Measurements from ENCODE around the gene LMTK2.
"Not testable (repeated sequence)": the region's sequence is repeated elsewhere in the genome, so short reads cannot be mapped to it uniquely, and the experiment has no call there.

The LMTK2 gene

DNA sequence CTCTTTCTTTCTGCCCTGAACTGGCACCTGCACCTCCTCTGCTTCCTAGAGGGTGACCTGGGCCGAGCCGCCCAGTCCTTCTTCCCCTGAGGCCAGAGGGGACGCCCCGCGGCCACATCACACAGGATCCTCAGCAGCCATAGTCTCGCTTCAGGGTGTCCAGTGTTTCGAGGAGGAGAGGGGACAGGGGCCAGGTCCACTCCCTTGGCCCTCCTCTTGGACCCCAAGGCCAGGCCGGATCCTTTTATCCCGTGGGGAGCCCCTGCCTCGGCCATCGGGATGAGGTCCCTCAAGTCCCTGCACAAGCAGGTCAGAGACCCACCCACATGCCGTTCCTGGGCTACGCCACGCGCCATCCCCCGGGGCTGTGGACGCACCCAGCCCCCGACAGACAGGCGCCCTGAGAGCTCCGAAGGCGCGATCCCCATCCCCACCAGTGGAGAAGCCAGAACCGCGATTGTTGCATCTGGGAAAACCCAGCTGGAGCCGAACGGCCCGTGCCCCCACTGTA, 108.2 kb downstream of the LMTK2 start:
- DNase-seq (ENCODE audit: low read depth) = no peak
- TF ChIP-seq, protein P1, sequence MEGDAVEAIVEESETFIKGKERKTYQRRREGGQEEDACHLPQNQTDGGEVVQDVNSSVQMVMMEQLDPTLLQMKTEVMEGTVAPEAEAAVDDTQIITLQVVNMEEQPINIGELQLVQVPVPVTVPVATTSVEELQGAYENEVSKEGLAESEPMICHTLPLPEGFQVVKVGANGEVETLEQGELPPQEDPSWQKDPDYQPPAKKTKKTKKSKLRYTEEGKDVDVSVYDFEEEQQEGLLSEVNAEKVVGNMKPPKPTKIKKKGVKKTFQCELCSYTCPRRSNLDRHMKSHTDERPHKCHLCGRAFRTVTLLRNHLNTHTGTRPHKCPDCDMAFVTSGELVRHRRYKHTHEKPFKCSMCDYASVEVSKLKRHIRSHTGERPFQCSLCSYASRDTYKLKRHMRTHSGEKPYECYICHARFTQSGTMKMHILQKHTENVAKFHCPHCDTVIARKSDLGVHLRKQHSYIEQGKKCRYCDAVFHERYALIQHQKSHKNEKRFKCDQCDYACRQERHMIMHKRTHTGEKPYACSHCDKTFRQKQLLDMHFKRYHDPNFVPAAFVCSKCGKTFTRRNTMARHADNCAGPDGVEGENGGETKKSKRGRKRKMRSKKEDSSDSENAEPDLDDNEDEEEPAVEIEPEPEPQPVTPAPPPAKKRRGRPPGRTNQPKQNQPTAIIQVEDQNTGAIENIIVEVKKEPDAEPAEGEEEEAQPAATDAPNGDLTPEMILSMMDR (conservative IDR thresholded peaks at IDR 0.05; ENCODE audit: low read length) = no peak
- no peak overlapping the region for H3K4me3 ChIP-seq (ENCODE audit: low read length)

DNA sequence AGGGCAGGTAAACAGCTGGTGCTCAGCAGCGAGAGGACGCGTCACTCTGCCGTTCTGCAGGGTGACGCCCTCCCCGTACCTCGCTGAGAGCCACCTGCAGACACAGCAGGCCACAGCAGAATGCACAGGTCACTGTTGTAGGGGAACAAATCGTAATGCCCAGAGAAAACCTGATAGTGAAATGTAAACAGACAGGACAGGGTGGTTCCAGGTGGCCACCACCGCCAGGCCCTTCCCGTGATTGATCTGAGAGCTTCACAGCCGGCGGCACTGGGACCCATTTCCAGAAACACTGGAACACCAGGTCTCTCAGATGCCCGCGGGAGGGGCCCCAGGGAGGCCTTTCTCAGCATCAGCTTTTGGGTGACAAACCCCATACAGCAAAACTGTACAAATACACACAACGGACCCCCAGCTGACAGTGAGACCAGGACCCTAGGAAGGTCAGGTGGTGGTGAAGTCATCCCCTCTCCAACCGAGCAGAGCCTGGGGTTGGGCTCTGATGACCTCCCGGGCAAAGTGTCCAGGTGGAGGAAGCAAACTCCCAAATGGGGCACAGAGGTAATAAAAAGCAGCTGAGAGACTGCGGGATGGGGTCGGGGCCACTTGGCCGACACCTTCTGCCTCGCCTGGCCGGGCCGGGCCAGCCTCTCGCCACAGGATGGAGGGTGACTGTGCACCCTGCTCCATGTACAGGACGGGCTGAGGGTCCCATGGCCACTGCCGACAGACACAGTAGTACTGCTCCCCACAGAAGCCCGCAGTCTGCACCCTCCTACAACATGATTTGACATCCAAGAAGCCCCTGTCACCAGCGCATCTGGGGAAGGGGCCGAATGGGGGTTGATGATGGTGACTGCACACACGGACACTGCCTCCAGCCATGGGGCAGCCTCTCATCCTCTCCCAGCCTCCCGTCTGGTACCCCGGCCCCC, 109.2 kb downstream of the LMTK2 start:
- TF ChIP-seq, protein P1 (conservative IDR thresholded peaks at IDR 0.05; ENCODE audit: low read length) = no peak
- no peak overlapping the region for H3K4me3 ChIP-seq (ENCODE audit: low read length)
- DNase-seq (ENCODE audit: low read depth) = no peak

DNA sequence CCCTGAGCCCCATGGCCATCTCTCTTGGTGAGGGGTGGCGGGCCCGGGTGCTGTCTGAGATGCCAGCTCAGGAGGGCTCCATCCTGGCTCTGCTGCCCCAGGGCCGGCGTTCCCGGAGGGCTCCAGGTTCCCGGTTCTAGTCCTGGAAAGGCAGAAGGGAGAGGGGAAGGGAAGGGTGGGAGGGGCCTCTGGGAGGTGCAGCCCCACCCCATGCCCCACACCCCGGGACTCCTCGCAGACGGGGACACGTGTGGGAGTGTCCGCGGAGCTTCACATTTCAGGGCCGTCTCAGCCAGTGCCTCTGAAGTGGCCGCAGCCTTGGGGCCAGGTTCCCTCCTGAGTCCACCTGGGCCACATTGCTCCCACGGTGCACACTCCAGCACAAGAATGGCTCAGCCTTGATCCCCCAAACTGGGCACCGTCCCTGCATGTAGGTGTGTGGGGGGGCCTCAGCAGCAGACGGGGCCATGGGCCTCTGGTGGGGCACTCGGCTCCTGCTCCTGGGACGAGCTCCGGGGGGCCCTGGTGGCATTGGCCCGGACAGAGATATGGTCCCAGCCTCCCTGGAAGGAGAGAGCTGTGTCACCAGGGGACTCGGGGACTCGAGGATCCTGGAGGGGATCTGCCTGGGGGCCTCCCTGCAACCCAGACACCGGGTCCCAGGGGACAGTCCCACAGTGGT, 110.4 kb downstream of the LMTK2 start:
- DNase-seq (ENCODE audit: low read depth) = no peak
- H3K4me3 ChIP-seq (ENCODE audit: low read length) = no peak overlapping the region
- TF ChIP-seq, protein P1 (conservative IDR thresholded peaks at IDR 0.05; ENCODE audit: low read length) = no peak

DNA sequence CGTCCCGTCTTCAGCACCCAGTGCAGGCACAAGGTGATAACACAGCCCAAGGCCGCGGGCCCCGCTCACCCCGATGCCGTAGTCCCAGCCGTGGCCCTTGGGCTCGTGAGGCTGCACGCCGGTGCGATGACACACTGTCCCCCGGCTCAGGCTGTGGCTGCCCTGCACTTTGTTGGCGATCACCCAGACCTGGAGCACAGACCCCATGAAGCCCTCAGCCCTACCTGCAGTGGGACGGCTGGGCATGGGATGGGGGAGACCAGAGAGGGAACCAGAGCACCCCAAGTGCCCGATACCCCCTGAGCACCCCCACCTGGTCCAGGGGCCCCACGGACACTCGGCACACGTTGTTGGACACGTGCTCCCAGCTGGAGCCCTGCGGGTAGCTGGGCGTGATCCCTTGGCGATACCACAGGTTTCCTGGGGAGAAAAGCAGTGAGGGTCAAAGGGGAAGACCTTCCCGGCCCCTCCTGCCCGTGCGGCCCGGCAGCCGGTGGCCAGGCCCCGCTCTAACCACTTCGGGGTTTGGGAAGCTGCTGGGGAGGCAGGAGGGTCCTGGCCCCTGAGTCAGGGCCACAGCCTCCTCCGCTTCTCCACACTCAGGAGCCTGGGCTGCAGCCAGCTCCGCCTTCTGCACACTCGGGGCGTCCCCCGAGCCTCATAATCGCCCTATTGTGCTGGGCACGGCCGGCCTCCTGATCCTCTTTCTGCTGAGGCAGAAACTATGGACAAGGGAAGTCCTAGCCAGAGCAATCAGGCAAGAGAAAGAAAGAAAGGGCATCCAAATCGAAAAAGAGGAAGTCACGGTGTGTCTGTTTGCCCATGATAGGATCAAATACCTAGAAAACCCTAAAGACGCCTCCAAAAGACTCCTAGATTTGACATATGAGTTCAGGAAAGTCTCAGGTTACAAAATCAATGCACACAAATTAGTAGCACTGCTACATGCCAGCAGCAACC, 111.2 kb downstream of the LMTK2 start:
- H3K4me3 ChIP-seq (ENCODE audit: low read length) = no peak overlapping the region
- DNase-seq (ENCODE audit: low read depth) = no peak
- TF ChIP-seq, protein P1 (conservative IDR thresholded peaks at IDR 0.05; ENCODE audit: low read length) = no peak

DNA sequence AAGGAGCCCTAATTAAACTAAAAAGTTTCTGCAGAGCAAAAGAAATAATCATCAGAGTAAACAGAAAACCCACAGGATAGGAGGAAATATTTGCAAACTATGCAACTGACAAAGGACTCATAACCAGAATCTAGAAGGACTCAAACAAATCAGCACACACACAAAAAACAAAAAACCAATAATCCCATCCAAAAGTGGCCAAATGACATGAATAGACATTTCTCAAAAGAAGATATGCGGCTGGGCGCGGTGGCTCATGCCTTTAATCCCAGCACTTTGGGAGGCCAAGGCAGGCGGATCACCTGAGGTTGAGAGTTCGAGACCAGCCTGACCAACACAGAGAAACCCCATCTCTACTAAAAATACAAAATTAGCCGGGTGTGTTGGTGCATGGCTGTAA, 112.7 kb downstream of the LMTK2 start:
- not testable (repeated sequence) for DNase-seq (ENCODE audit: low read depth); H3K4me3 ChIP-seq (ENCODE audit: low read length)

DNA sequence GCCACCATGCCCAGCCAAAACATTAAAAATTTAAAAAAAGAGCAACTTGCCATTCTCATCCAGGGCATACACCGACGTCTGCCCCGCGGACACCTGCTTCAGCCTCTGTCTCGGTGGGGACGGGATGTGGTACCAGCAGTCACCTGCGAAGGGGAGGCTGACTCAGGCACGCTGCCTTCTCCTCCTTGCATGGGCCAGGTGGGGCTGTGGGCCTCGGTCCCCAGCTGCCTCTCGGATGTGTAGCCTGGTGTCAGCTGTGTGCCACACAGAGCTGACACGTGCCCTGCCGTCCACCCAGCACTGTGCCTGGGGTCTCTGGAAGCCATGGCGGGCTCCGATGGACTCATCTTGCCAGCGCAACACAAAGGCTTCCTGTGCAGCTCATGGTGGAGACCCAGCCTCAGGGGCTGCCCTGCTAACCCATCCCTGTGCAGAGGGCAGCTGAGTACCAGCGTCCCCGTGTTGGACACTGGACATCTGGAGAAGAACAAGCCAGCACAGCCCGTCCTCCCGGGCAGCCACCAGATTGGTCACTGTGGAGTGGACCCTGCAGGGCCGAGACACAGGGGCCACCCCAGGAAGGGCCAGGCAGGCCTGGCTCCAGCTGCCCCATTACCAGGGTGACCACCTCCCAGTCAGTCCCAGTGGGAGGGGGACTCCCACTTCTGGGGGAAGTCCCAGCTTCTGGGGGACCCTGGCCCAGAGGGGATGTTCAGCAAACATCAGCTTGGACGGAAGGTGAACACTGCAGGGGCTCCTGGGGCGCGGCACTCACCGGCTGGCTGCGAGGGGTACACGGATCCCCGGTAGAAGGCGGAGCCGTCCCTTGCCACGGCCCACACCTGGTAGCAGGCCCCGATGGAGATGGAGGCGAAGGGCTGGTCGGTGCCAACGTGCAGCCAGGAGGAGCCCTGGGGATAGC, 115.2 kb downstream of the LMTK2 start:
- no peak overlapping the region for H3K4me3 ChIP-seq (ENCODE audit: low read length)
- no peak for DNase-seq (ENCODE audit: low read depth)
- TF ChIP-seq, protein P1 (conservative IDR thresholded peaks at IDR 0.05; ENCODE audit: low read length) = no peak
